H9 (cell line): Measurements from ENCODE around the gene SEC22C. TPM values are rescaled to one million over a fixed set of nuclear protein-coding genes. Genes with fewer than 3 reads are reported as not detected.

ENCODE experiments used
- DNase-seq: peaks from one replicate; pipeline ENCODE4 v3.0.0-alpha.2; 2017
- H2AFZ ChIP-seq: one replicate; pipeline ENCODE4 v1.6.1; 2013; ENCODE audit warnings: mild to moderate bottlenecking, low read length, control low read depth, moderate library complexity
- H2AK5ac ChIP-seq: 2 replicates; pipeline ENCODE4 v1.6.1; 2013; ENCODE audit warnings: low read length, control low read depth, mixed read lengths; ENCODE audit not compliant: insufficient read length
- H2BK120ac ChIP-seq: one replicate; pipeline ENCODE4 v1.6.1; 2013; ENCODE audit warnings: low read depth, mild to moderate bottlenecking, low read length, control low read depth, inconsistent platforms; ENCODE audit not compliant: poor library complexity, severe bottlenecking
- H2BK12ac ChIP-seq: 2 replicates; pipeline ENCODE4 v1.6.1; 2013; ENCODE audit warnings: low read length, control low read depth, mixed read lengths, low read depth; ENCODE audit not compliant: insufficient read length
- H2BK15ac ChIP-seq: 2 replicates; pipeline ENCODE4 v1.6.1; 2013; ENCODE audit warnings: low read depth, low read length, control low read depth
- H2BK20ac ChIP-seq: one replicate; pipeline ENCODE4 v1.6.1; 2013; ENCODE audit warnings: low read depth, mild to moderate bottlenecking, low read length, control low read depth, inconsistent platforms; ENCODE audit not compliant: poor library complexity, severe bottlenecking
- H2BK5ac ChIP-seq: 2 replicates; pipeline ENCODE4 v1.6.1; 2013; ENCODE audit warnings: low read length, control low read depth, mixed read lengths; ENCODE audit not compliant: insufficient read length
- H3K14ac ChIP-seq: 2 replicates; pipeline ENCODE4 v1.6.1; 2013; ENCODE audit warnings: low read length, control low read depth; ENCODE audit not compliant: insufficient read depth
- H3K18ac ChIP-seq: 2 replicates; pipeline ENCODE4 v1.6.1; 2013; ENCODE audit warnings: low read depth, mild to moderate bottlenecking, mixed read lengths, low read length, control low read depth; ENCODE audit not compliant: insufficient read length
- H3K23ac ChIP-seq: 2 replicates; pipeline ENCODE4 v1.6.1; 2013; ENCODE audit warnings: low read length, control low read depth, mixed read lengths, low read depth; ENCODE audit not compliant: insufficient read length
- H3K23me2 ChIP-seq: 2 replicates; pipeline ENCODE4 v1.6.1; 2013; ENCODE audit warnings: low read depth, mild to moderate bottlenecking, mixed read lengths, low read length, control low read depth; ENCODE audit not compliant: insufficient read length, poor library complexity, severe bottlenecking
- H3K27ac ChIP-seq: 2 replicates; pipeline ENCODE4 v1.5.1; 2013; ENCODE audit warnings: low read length, control low read depth, mixed read lengths, low read depth; ENCODE audit not compliant: insufficient read length
- H3K27me3 ChIP-seq: 2 replicates; pipeline ENCODE4 v1.6.1; 2013; ENCODE audit warnings: low read length, control low read depth, inconsistent platforms; ENCODE audit not compliant: insufficient read depth
- H3K4ac ChIP-seq: 2 replicates; pipeline ENCODE4 v1.6.1; 2013; ENCODE audit warnings: low read depth, mild to moderate bottlenecking, control low read depth, inconsistent platforms, low read length, moderate library complexity
- H3K4me1 ChIP-seq: 2 replicates; pipeline ENCODE4 v1.6.1; 2013; ENCODE audit warnings: low read length, control low read depth, inconsistent platforms; ENCODE audit not compliant: insufficient read depth
- H3K4me2 ChIP-seq: 2 replicates; pipeline ENCODE4 v1.6.1; 2013; ENCODE audit warnings: low read length, control low read depth, mixed read lengths; ENCODE audit not compliant: insufficient read length, insufficient read depth
- H3K56ac ChIP-seq: 2 replicates; pipeline ENCODE4 v1.6.1; 2013; ENCODE audit warnings: low read depth, mild to moderate bottlenecking, mixed read lengths, low read length, control low read depth; ENCODE audit not compliant: insufficient read length
- H3K79me1 ChIP-seq: 2 replicates; pipeline ENCODE4 v1.6.1; 2013; ENCODE audit warnings: low read depth, mild to moderate bottlenecking, moderate library complexity, low read length, control low read depth, inconsistent platforms; ENCODE audit not compliant: insufficient read depth, poor library complexity, severe bottlenecking
- H3K79me2 ChIP-seq: 2 replicates; pipeline ENCODE4 v1.6.1; 2013; ENCODE audit warnings: low read length, control low read depth, inconsistent platforms; ENCODE audit not compliant: insufficient read depth
- H3K9ac ChIP-seq: 2 replicates; pipeline ENCODE4 v1.6.1; 2013; ENCODE audit warnings: low read length, control low read depth, mixed read lengths; ENCODE audit not compliant: insufficient read length; ENCODE audit errors: extremely low read depth
- H3K9me3 ChIP-seq: one replicate; pipeline ENCODE4 v1.6.1; 2013; ENCODE audit warnings: low read depth, low read length, inconsistent platforms; ENCODE audit not compliant: control insufficient read depth
- H3T11ph ChIP-seq: one replicate; pipeline ENCODE4 v1.6.1; 2013; ENCODE audit warnings: mild to moderate bottlenecking, low read length, control low read depth, inconsistent platforms
- H4K20me1 ChIP-seq: one replicate; pipeline ENCODE4 v1.6.1; 2013; ENCODE audit not compliant: control insufficient read depth, insufficient read length, insufficient read depth
- H4K5ac ChIP-seq: 2 replicates; pipeline ENCODE4 v1.6.1; 2013; ENCODE audit warnings: low read depth, mild to moderate bottlenecking, mixed read lengths, low read length, control low read depth; ENCODE audit not compliant: insufficient read length
- H4K8ac ChIP-seq: replicated peaks from 2 replicates; pipeline ENCODE4 v1.6.1; 2013; ENCODE audit warnings: low read length, control low read depth, mixed read lengths, low read depth; ENCODE audit not compliant: insufficient read length
- H4K91ac ChIP-seq: 2 replicates; pipeline ENCODE4 v1.6.1; 2013; ENCODE audit warnings: low read depth, mild to moderate bottlenecking, moderate library complexity, mixed read lengths, low read length, control low read depth; ENCODE audit not compliant: insufficient read length
- H3K27ac Mint-ChIP-seq, 3 experiments: 2 replicates in 2 of 3; 3 replicates in 1 of 3; pipeline ENCODE4 v1.8.0; 2020 to 2021; ENCODE audit warnings: mixed read lengths in 3 of 3, mild to moderate bottlenecking in 1 of 3, moderate library complexity in 1 of 3
- H3K27me3 Mint-ChIP-seq: 2 replicates; pipeline ENCODE4 v1.8.0; 2021; ENCODE audit warnings: low read depth, mild to moderate bottlenecking, moderate library complexity, mixed read lengths
- H3K36me3 Mint-ChIP-seq, 3 experiments: 2 replicates in 2 of 3; 3 replicates in 1 of 3; pipeline ENCODE4 v1.8.0; 2020 to 2021; ENCODE audit warnings: low read depth in 3 of 3, mixed read lengths in 3 of 3; ENCODE audit not compliant: insufficient read depth in 1 of 3
- H3K4me1 Mint-ChIP-seq, 2 experiments: 2 replicates each; pipeline ENCODE4 v1.8.0; 2020; ENCODE audit warnings: mixed read lengths in 2 of 2
- H3K4me3 Mint-ChIP-seq, 2 experiments: 2 replicates in 1 of 2; 3 replicates in 1 of 2; pipeline ENCODE4 v1.8.0; 2020 to 2021; ENCODE audit warnings: mild to moderate bottlenecking in 2 of 2, mixed read lengths in 2 of 2, moderate library complexity in 1 of 2
- H3K9me3 Mint-ChIP-seq, 2 experiments: 2 replicates in 1 of 2; 3 replicates in 1 of 2; pipeline ENCODE4 v1.8.0; 2020; ENCODE audit warnings: mild to moderate bottlenecking in 2 of 2, mixed read lengths in 2 of 2, moderate library complexity in 1 of 2
- CTCF ChIP-seq: fragments of 200-600 bp; sonication (generic); conservative IDR thresholded peaks from 3 replicates; pipeline ENCODE4 v1.8.0; 2021; ENCODE audit warnings: antibody characterized with exemption, mild to moderate bottlenecking
- WGBS: extraction: QIAGEN DNeasy Blood & Tissue Kit; methylation state at CpG from one replicate; pipeline ENCODE4 v1.1.7; 2013; ENCODE audit warnings: missing lambda C conversion rate, low lambda C conversion rate, mixed read lengths; ENCODE audit not compliant: insufficient read length; ENCODE audit errors: extremely low coverage; 5-methylcytosine and 5-hydroxymethylcytosine counted together
- total RNA-seq: library from RNA; stranded (reverse); gene quantifications from 2 replicates; pipeline ENCODE4 v1.2.1, GENCODE V29; 2021

The SEC22C gene
- total RNA-seq, 1 experiment from 2014 or later, result 28.2 TPM

GRCh38 chr3:42516443-42516842, 65.3 kb downstream of the SEC22C start:
- Histone ChIP-seq H3K9ac (no peak overlapping the region), H3K4me1 (no peaks in the 10 kb centered on the region), H3K27me3 (no peaks in the 10 kb centered on the region), H3K27ac (no peak overlapping the region), H3K4me2 (no peak overlapping the region), H2AFZ (no peak overlapping the region), H3K56ac (no peak overlapping the region), H4K5ac (no peak overlapping the region), H3K14ac (no peak overlapping the region), H3K23ac (no peak overlapping the region), H3K4ac (no peak overlapping the region), H2BK5ac (no peak overlapping the region), H4K20me1 (no peaks in the 10 kb centered on the region), H3K79me2 (no peaks in the 10 kb centered on the region), H2AK5ac (no peak overlapping the region), H4K91ac (no peak overlapping the region), H2BK20ac (no peak overlapping the region), H3K9me3 (no peaks in the 10 kb centered on the region), H2BK15ac (no peak overlapping the region), H4K8ac (no peak overlapping the region), H3T11ph (no peak overlapping the region), H3K23me2 (no peaks in the 10 kb centered on the region), H3K79me1 (no peaks in the 10 kb centered on the region), H3K18ac (no peak overlapping the region), H2BK12ac (no peak overlapping the region), H2BK120ac (no peak overlapping the region)
- no peak for DNase-seq
- no peak for TF ChIP-seq CTCF
- H3K27ac Mint-ChIP-seq, result no peak overlapping the region
- whole genome bisulfite sequencing, result no CpG with 5 or more reads among the region's 5 CpGs
- peaks cover 5% of the 10 kb centered on the region; the same call in 1 of the 2 replicates for H3K27me3 Mint-ChIP-seq
- H3K9me3 Mint-ChIP-seq, result no peaks in the 10 kb centered on the region
- no peaks in the 10 kb centered on the region for H3K4me1 Mint-ChIP-seq
- H3K36me3 Mint-ChIP-seq, result peaks cover 0 to 2% (median 0%) of the 10 kb centered on the region in 3 experiments; a peak in 1 of 7 replicates
- H3K4me3 Mint-ChIP-seq, result no peak overlapping the region
